GM12891 (cell line): ENCODE results near the gene ZSWIM5.
"Not testable (repeated sequence)": the region's sequence is repeated elsewhere in the genome, so short reads cannot be mapped to it uniquely, and the experiment has no call there.

ENCODE experiments used
- DNase-seq: peaks from one replicate; pipeline ENCODE4 v3.0.0; 2011; ENCODE audit warnings: low spot score; ENCODE audit not compliant: insufficient read length
- FAIRE-seq: peaks from 2 replicates; lab custom pipeline; 2011; peaks lifted over from hg19 to GRCh38; lab: Jason Lieb, UNC
- PAX5 ChIP-seq: IDR thresholded peaks from 2 replicates; pipeline ENCODE4 v1.6.1; 2011; ENCODE audit warnings: low read length, moderate library complexity, mild to moderate bottlenecking; ENCODE audit not compliant: insufficient read depth, severe bottlenecking
- POLR2A ChIP-seq: IDR thresholded peaks from 2 replicates; pipeline ENCODE4 v1.6.1; 2011; ENCODE audit warnings: low read depth, low read length, control low read depth
- POLR2AphosphoS5 ChIP-seq: IDR thresholded peaks from 2 replicates; pipeline ENCODE4 v1.6.1; 2011; ENCODE audit warnings: low read depth, low read length, control low read depth
- POU2F2 ChIP-seq: IDR thresholded peaks from 2 replicates; pipeline ENCODE4 v1.6.1; 2011; ENCODE audit warnings: low read depth, mild to moderate bottlenecking, control low read depth, low read length, moderate library complexity
- SPI1 ChIP-seq: IDR thresholded peaks from 2 replicates; pipeline ENCODE4 v1.6.1; 2011; ENCODE audit warnings: low read depth, low read length, control low read depth
- TAF1 ChIP-seq: IDR thresholded peaks from 2 replicates; pipeline ENCODE4 v1.6.1; 2011; ENCODE audit warnings: low read depth, low read length, control low read depth

Gene ZSWIM5

DNA sequence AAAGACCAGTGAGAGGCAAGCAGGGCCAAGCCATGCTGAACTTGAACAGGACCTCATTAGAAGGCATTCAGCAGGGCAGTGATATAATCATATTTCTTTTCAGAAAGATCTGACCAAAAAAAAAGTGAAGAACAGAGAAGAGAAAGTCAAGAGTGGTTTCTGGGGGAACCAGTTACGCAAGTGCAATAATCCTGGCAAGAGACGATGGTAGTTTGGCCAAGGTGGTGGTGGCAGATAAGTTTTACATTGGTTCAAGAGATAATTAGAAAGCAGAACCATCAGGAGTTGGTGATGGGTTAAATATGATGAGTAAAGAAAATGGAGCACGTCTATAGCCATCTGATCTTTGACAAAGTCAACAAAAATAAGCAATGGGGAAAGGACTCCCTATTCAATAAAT, 54.3 kb downstream of the ZSWIM5 start:
- FAIRE-seq: no peak
- no peak for DNase-seq
- TF ChIP-seq PAX5 (no peak), POLR2AphosphoS5 (no peak)

DNA sequence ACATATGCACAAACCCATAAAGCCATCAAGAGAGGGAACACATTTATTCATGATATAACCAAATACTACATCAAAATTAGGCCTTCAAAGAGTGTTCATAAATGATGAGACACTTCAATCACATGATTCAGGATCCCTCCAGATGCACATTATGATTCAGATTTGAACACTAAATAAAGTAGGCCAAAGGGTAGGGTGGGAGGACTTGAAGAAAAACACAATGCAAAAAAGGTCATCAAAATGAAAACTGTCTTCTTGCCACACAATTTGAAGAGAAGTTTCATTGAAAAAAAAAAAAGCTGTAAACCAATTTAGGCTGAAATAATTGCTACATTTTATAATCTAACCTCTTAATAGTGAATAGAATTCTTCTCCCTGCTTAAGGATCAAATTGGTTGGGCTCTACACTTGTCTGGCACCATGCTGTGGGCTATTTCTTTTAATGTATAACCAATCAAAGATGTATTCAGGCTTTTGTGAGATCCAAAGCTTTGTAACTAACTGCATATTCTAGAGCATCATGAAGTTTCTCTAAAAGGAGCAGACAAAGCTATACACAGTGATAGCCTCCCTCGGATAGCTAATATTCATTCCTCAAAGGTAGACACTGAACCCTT, 58.1 kb downstream of the ZSWIM5 start:
- FAIRE-seq (no peak), DNase-seq (no peak)
- TF ChIP-seq SPI1: no peak
- TF ChIP-seq POLR2A: no peak
- no peak for TF ChIP-seq TAF1
- no peak for TF ChIP-seq POLR2AphosphoS5
- no peak for TF ChIP-seq PAX5

DNA sequence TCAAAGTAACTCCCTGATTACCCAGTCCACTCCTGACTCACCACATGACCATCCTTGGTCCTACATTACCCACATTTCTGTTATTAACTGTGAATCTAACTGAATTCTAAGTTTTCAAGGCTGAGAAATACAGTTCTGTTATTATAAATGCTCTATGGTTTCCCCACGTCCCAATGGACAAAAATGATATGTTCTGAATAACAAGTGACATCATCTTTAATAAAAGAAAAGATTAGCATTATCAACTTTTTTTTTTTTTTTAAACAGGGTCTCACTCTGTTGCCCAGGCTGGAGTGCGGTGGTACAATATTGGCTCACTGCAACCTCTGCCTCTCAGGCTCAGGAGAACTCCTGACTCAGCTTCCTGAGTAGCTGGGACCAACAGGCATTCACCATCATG, 59.6 kb downstream of the ZSWIM5 start:
- TF ChIP-seq POU2F2 (no peak), POLR2A (no peak), TAF1 (no peak)
- no peak for DNase-seq
- FAIRE-seq: no peak

DNA sequence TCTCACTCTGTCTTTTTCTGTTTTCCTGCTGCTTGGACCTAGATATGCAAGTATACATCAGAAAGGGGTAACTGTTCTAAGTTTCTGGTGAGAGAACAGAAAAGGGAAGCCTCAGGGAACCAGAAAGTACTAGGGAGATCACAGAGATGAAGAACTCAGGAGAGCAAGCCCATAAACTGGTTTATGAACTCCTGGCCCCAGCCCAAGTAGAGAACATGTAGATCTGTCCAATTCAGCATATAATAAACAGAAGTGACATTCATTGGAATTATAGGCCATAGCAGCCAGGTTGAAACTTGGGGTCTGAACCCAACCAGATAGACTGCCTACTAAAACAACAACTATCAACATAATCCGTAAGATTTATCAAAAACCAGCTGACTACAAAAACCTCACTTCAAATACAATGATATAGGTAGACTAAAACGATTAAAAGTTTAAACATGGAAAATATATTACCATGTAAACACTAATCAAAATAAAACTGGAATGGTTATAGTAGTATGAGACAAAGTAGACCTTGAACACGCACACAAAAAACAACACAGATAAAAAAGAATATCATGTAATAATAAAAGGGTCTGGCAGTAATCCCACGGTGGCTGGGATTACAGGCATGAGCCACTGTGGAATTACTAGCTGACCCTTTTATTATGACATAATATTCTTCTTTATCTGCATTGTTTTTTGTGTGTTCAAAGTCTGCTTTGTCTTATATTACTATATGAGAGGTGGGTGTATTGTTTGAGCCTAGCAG, 65.0 kb downstream of the ZSWIM5 start:
- TF ChIP-seq POU2F2 (no peak), POLR2A (no peak), POLR2AphosphoS5 (no peak), SPI1 (no peak), TAF1 (no peak), PAX5 (no peak)
- no peak for DNase-seq
- FAIRE-seq: no peak

DNA sequence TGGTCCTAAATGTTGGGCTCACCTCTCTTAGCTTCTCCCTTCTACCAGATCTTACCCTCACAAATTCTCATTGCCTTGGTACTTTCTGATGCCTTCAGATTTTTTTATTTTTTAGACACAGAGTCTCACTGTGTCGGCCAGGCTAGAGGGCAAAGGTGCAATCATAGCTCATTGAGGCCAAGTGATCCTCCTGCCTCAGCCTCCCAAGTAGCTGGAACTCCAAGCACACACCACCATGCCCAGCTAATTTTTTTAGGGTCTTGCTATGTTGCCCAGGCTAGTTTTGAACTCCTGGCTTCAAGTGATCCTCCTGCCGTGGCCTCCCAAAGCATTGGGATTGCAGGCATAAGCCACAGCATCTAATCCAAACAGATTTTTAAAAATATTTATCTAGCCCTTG, 69.4 kb downstream of the ZSWIM5 start:
- TF ChIP-seq POU2F2 (no peak), SPI1 (no peak), PAX5 (no peak), POLR2AphosphoS5 (no peak), TAF1 (no peak), POLR2A (no peak)
- no peak for FAIRE-seq
- no peak for DNase-seq

DNA sequence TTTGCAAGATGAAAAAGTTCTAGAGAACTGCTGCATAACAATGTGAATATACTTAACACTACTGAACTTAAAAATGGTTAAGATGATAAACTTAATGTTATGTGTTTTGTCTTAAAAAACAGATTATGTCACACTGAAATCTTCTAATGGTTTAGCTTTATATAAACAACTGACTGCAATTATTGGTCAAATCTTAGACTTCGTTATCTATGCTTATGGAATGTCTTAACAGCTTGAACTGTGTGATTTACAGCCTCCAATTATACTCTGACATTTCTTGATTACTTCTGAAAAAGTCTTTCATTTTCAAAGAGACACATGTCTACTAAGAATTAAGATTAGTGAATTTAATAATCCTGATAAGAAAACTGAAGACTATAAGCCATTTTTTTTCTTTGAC, 71.1 kb downstream of the ZSWIM5 start:
- no peak for TF ChIP-seq POLR2AphosphoS5
- no peak for TF ChIP-seq TAF1
- TF ChIP-seq PAX5: no peak
- no peak for DNase-seq
- FAIRE-seq: no peak

DNA sequence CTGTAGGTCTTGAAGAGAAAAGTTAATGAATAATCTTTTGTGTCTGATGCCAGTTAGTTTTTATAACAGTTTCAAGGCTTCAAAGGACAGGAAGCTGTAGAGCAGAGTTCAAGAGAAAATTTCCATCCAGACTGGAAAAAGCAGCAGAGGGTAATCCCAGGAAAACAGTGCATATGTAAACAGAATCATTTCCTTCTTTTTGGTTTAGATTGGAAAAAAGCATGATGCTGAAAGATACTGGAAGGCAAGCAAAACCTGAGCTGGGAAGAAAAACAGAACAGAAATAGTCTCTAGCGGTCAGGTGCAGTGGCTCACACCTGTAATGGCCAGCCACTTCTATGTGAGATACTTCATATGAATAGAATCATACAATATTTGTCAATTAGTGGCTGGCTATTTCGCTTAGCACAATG, 71.9 kb downstream of the ZSWIM5 start:
- TF ChIP-seq TAF1 (no peak), POU2F2 (no peak), SPI1 (no peak)
- FAIRE-seq (no peak), DNase-seq (no peak)

DNA sequence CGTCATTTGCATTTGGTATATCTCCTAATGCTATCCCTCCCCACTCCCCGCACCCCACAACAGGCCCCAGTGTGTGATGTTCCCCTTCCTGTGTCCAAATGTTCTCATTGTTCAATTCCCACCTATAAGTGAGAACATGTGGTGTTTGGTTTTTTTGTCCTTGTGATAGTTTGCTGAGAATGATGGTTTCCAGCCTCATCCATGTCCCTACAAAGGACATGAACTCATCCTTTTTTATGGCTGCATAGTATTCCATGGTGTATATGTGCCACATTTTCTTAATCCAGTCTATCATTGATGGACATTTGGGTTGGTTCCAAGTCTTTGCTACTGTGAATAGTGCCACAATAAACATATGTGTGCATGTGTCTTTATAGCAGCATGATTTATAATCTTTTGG, 73.7 kb downstream of the ZSWIM5 start:
- not testable (repeated sequence) for FAIRE-seq, DNase-seq

DNA sequence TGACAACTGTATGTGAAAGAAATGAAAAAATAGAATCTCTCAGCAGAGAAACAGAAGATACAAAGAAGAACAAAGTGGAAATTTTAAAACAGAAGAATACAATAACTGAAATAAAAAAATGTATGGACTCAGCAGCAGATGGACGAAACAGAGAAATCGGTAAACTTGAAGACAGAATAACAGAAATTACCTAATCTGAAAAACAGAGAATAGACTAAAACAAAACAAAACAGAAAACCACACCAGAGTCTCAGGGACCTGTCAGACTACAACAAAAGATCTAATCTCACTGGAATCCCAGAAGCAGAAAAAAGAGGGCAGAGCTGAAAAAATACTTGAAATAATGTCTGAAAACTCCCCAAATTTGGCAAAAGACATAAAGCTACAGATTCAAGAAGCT, 83.0 kb downstream of the ZSWIM5 start:
- DNase-seq (no peak), FAIRE-seq (no peak)
- TF ChIP-seq POU2F2 (no peak), SPI1 (no peak), PAX5 (no peak), POLR2A (no peak), POLR2AphosphoS5 (no peak), TAF1 (no peak)

DNA sequence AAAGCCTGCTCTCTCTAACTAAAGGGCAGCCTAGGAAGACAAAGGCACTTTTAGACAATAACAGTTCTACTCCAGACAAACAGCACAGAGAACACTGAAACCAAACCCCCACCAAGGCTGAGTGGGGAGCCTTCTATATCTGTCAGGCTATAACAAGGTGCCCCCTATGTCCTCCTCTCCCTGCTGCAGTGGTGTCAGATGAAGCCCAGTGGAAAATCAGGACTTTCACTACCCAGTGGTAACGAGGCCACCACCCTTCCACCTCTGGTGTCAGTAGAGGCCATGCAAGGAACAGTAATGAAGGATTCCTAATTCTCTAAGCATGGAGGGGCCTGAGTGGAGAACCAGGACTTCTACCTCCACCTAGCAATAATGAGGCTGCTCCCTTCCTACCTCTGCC, 83.7 kb downstream of the ZSWIM5 start:
- FAIRE-seq (no peak), DNase-seq (no peak)
- no peak for TF ChIP-seq SPI1
- no peak for TF ChIP-seq POLR2A
- TF ChIP-seq TAF1: no peak
- TF ChIP-seq PAX5: no peak
- TF ChIP-seq POLR2AphosphoS5: no peak
- no peak for TF ChIP-seq POU2F2

DNA sequence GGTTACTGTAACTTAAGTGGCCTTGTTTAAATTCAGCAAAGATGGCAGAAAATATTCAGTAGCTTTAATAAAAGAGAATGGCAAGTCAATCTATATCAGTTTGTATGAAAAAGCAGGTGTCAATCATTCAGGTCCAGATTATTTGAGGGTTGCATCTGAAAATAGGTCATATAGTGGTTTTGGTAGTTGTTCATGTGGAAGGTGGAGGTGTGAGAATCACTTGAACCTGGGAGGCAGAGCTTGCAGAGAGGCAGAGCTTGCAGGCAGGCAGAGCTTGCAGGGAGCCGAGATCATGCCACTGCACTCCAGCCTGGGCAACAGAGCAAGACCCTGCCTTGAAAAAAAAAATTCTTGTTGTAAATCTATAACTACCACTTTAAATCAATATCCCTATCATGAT, 88.6 kb downstream of the ZSWIM5 start:
- no peak for DNase-seq
- FAIRE-seq: no peak
- TF ChIP-seq PAX5 (no peak), POLR2A (no peak), SPI1 (no peak), TAF1 (no peak), POU2F2 (no peak), POLR2AphosphoS5 (no peak)

DNA sequence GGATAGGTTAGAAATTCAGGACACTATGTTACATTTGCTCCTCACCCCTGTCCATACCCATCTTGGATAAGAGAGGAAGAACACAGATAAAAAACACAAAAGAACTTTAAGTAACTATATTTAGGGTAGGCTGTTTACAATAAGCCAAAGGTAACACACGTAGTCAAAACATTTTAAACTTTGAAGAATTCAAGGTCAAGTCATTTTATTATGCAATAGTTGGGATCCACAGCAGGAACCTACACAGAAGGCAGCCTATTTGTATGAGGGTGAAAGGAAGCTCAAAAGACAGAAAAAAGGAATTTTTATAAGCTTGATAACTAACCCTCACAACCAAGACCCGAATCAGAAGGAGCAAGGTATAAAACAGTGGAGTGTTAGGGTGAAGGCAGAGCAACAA, 89.6 kb downstream of the ZSWIM5 start:
- TF ChIP-seq POLR2AphosphoS5 (no peak), SPI1 (no peak), POU2F2 (no peak), POLR2A (no peak)
- FAIRE-seq: no peak
- no peak for DNase-seq
